DOHH2 (cell line): ENCODE results near the gene IL1RAPL1.

ENCODE experiments used
- EZH2phosphoT487 ChIP-seq: fragments of 200-600 bp; sonication (generic); IDR thresholded peaks from 2 replicates; pipeline ENCODE4 v1.6.1; 2017; ENCODE audit warnings: borderline replicate concordance, mild to moderate bottlenecking, antibody characterized with exemption, low read length, moderate library complexity, mixed read lengths
- TF ChIP-seq, protein P1 (sequence below): fragments of 200-600 bp; sonication (generic); IDR thresholded peaks from one replicate; pipeline ENCODE4 v1.5.1; 2014; ENCODE audit warnings: antibody characterized with exemption, mild to moderate bottlenecking, low read depth, low read length; ENCODE audit not compliant: poor library complexity, severe bottlenecking

DNA sequence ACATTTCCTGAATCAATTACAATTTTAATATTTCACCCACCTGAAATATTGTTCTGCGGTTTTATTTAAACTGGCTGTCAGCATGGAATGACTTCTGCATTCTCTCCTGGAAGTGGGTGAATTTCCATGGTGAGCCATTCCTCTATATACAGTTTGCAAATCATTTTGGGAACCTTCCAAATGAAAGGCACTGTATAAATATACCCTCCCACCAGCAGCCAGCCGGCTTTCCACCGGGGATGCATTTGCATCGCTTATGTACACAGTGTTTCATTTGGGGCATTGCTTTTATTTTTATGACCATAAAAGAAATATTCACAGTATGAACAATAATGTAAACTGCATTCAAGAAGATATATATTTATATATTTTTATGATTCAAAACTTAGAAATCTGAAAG is 4.7 kb upstream of the IL1RAPL1 start:
- TF ChIP-seq, protein P1, sequence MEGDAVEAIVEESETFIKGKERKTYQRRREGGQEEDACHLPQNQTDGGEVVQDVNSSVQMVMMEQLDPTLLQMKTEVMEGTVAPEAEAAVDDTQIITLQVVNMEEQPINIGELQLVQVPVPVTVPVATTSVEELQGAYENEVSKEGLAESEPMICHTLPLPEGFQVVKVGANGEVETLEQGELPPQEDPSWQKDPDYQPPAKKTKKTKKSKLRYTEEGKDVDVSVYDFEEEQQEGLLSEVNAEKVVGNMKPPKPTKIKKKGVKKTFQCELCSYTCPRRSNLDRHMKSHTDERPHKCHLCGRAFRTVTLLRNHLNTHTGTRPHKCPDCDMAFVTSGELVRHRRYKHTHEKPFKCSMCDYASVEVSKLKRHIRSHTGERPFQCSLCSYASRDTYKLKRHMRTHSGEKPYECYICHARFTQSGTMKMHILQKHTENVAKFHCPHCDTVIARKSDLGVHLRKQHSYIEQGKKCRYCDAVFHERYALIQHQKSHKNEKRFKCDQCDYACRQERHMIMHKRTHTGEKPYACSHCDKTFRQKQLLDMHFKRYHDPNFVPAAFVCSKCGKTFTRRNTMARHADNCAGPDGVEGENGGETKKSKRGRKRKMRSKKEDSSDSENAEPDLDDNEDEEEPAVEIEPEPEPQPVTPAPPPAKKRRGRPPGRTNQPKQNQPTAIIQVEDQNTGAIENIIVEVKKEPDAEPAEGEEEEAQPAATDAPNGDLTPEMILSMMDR = no peak
- no peak for TF ChIP-seq EZH2phosphoT487
